Measurements from ENCODE around the gene TADA2A.
A peak's percentile ranks its signal among the peaks of the same experiment; 100 is the strongest.
"Not testable (repeated sequence)": the region's sequence is repeated elsewhere in the genome, so short reads cannot be mapped to it uniquely, and the experiment has no call there.

Gene TADA2A

GRCh38 chr17:37399265-37399803 is 7.4 kb upstream of the TADA2A start:
- no peak for DNase-seq (ENCODE audit: low spot score)

- DNase-seq (ENCODE audit: low spot score) = no peak
These were observed 6.2 kb upstream of the TADA2A start for GRCh38 chr17:37400505-37400904.

GRCh38 chr17:37405522-37405921 is 1.2 kb upstream of the TADA2A start:
- DNase-seq (ENCODE audit: low spot score) = not testable (repeated sequence)

GRCh38 chr17:37405955-37406634 is 591 bp upstream of the TADA2A start:
- peak; percentile 39 for DNase-seq (ENCODE audit: low spot score)

- not testable (repeated sequence) for DNase-seq (ENCODE audit: low spot score)
These were observed 1.4 kb downstream of the TADA2A start for GRCh38 chr17:37408145-37408479.

GRCh38 chr17:37410357-37410756 is 3.7 kb downstream of the TADA2A start:
- no peak for DNase-seq (ENCODE audit: low spot score)

GRCh38 chr17:37413875-37414519 is 7.3 kb downstream of the TADA2A start:
- no peak for DNase-seq (ENCODE audit: low spot score)

- DNase-seq (ENCODE audit: low spot score) = no peak
These were observed 11.2 kb downstream of the TADA2A start for GRCh38 chr17:37417852-37418251.

- DNase-seq (ENCODE audit: low spot score) = no peak
These were observed 16.4 kb downstream of the TADA2A start for GRCh38 chr17:37422971-37423625.

GRCh38 chr17:37425268-37425667 is 18.6 kb downstream of the TADA2A start:
- no peak for DNase-seq (ENCODE audit: low spot score)

GRCh38 chr17:37429039-37429438 is 22.4 kb downstream of the TADA2A start:
- DNase-seq (ENCODE audit: low spot score) = no peak

GRCh38 chr17:37429453-37429852 is 22.8 kb downstream of the TADA2A start:
- DNase-seq (ENCODE audit: low spot score) = no peak

- no peak for DNase-seq (ENCODE audit: low spot score)
These were observed 23.5 kb downstream of the TADA2A start for GRCh38 chr17:37430051-37430627.

GRCh38 chr17:37432671-37433070 is 26.0 kb downstream of the TADA2A start:
- DNase-seq (ENCODE audit: low spot score) = no peak

- DNase-seq (ENCODE audit: low spot score) = no peak
These were observed 31.5 kb downstream of the TADA2A start for GRCh38 chr17:37438141-37438540.

- no peak for DNase-seq (ENCODE audit: low spot score)
These were observed 33.7 kb downstream of the TADA2A start for GRCh38 chr17:37440424-37440823.

GRCh38 chr17:37441369-37442014 is 34.8 kb downstream of the TADA2A start:
- DNase-seq (ENCODE audit: low spot score) = not testable (repeated sequence)

- peak; percentile 94 for DNase-seq (ENCODE audit: low spot score)
These were observed 39.3 kb downstream of the TADA2A start for GRCh38 chr17:37446027-37446426.

- DNase-seq (ENCODE audit: low spot score) = peak; percentile 37
These were observed 41.0 kb downstream of the TADA2A start for GRCh38 chr17:37447641-37448040.

GRCh38 chr17:37450112-37450511 is 43.4 kb downstream of the TADA2A start:
- DNase-seq (ENCODE audit: low spot score) = no peak

- DNase-seq (ENCODE audit: low spot score) = not testable (repeated sequence)
These were observed 51.1 kb downstream of the TADA2A start for GRCh38 chr17:37457801-37458200.

- peak; percentile 37 for DNase-seq (ENCODE audit: low spot score)
These were observed 52.1 kb downstream of the TADA2A start for GRCh38 chr17:37458805-37459204.

Data from SW480 (cell line).